IMR-90 (cell line): ENCODE results near the gene PATE1.

Experiments used
- BHLHE40 ChIP-seq: fragments of 150-350 bp; IDR thresholded peaks from 2 replicates; pipeline ENCODE4 v1.6.1; 2016; ENCODE audit warnings: mild to moderate bottlenecking, low read depth, low read length
- CTCF ChIP-seq: conservative IDR thresholded peaks from 2 replicates; pipeline ENCODE4 v1.5.1; 2012; ENCODE audit warnings: mild to moderate bottlenecking, low read depth, low read length, improper control_type of control experiment
- FOS ChIP-seq: fragments of 150-350 bp; IDR thresholded peaks from 2 replicates; pipeline ENCODE4 v1.6.1; 2016; ENCODE audit warnings: low read depth, low read length
- MAFK ChIP-seq: IDR thresholded peaks from 2 replicates; pipeline ENCODE4 v1.6.1; 2012; ENCODE audit warnings: low read depth, low read length, improper control_type of control experiment
- NFE2L2 ChIP-seq: fragments of 150-350 bp; IDR thresholded peaks from 2 replicates; pipeline ENCODE4 v1.6.1; 2016; ENCODE audit warnings: low read depth, mild to moderate bottlenecking, low read length
- POLR2A ChIP-seq: IDR thresholded peaks from 2 replicates; pipeline ENCODE4 v1.6.1; 2012; ENCODE audit warnings: mild to moderate bottlenecking, low read depth, low read length
- RAD21 ChIP-seq: IDR thresholded peaks from 2 replicates; pipeline ENCODE4 v1.6.1; 2012; ENCODE audit warnings: low read length, improper control_type of control experiment
- RCOR1 ChIP-seq: IDR thresholded peaks from 2 replicates; pipeline ENCODE4 v1.6.1; 2012; ENCODE audit warnings: mild to moderate bottlenecking, low read length, improper control_type of control experiment; ENCODE audit not compliant: insufficient replicate concordance
- RFX5 ChIP-seq: IDR thresholded peaks from 2 replicates; pipeline ENCODE4 v1.8.0; 2012; ENCODE audit warnings: low read depth, mild to moderate bottlenecking, low read length, moderate library complexity
- USF2 ChIP-seq: fragments of 150-350 bp; IDR thresholded peaks from 2 replicates; pipeline ENCODE4 v1.6.1; 2017; ENCODE audit warnings: mild to moderate bottlenecking, antibody characterized with exemption, low read length, low read depth

- no peak for TF ChIP-seq RCOR1
- no peak for TF ChIP-seq POLR2A
- no peak for TF ChIP-seq CTCF
- no peak for TF ChIP-seq BHLHE40
- TF ChIP-seq MAFK = no peak
- TF ChIP-seq RAD21 = no peak
- no peak for TF ChIP-seq USF2
- no peak for TF ChIP-seq RFX5
- no peak for TF ChIP-seq FOS
- TF ChIP-seq NFE2L2 = no peak
These were observed 51.6 kb downstream of the PATE1 start for GRCh38 chr11:125797641-125798040.
